Retinal pigment epithelial cell (primary cell): ENCODE results near the gene GLMP.
A peak's percentile ranks its signal among the peaks of the same experiment; 100 is the strongest.

Experiments
- DNase-seq: peaks from one replicate; pipeline ENCODE4 v3.0.0-alpha.2; 2010; ENCODE audit warnings: low read depth
- H3K4me3 ChIP-seq: 2 replicates; pipeline ENCODE4 v1.5.1; 2011; ENCODE audit warnings: mild to moderate bottlenecking, low read length, control low read depth, moderate library complexity
- TF ChIP-seq, protein P1 (sequence below): conservative IDR thresholded peaks from 2 replicates; pipeline ENCODE4 v1.5.1; 2011; ENCODE audit warnings: low read depth, low read length, control low read depth, inconsistent platforms

GLMP gene

DNA sequence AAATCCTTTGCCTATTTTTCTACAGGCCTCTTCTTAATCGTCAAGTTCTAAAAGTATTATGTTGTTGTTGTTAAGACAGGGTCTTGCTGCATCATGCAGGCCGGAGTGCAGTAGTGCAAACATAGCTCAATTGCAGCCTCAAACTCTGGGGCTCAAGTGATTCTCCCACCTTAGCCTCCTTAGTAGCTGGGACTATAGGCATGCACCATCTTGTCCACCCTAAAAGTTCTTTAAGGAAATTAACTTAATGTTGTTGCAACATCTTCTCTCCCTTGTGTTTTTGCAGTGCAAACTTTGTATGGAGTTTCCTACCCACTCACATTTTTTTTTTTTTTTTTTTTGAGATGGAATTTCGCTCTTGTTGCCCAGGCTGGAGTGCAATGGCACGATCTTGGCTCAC lies 7.8 kb upstream of the GLMP start:
- TF ChIP-seq, protein P1, sequence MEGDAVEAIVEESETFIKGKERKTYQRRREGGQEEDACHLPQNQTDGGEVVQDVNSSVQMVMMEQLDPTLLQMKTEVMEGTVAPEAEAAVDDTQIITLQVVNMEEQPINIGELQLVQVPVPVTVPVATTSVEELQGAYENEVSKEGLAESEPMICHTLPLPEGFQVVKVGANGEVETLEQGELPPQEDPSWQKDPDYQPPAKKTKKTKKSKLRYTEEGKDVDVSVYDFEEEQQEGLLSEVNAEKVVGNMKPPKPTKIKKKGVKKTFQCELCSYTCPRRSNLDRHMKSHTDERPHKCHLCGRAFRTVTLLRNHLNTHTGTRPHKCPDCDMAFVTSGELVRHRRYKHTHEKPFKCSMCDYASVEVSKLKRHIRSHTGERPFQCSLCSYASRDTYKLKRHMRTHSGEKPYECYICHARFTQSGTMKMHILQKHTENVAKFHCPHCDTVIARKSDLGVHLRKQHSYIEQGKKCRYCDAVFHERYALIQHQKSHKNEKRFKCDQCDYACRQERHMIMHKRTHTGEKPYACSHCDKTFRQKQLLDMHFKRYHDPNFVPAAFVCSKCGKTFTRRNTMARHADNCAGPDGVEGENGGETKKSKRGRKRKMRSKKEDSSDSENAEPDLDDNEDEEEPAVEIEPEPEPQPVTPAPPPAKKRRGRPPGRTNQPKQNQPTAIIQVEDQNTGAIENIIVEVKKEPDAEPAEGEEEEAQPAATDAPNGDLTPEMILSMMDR, result no peak
- no peak overlapping the region for H3K4me3 ChIP-seq
- no peak for DNase-seq

DNA sequence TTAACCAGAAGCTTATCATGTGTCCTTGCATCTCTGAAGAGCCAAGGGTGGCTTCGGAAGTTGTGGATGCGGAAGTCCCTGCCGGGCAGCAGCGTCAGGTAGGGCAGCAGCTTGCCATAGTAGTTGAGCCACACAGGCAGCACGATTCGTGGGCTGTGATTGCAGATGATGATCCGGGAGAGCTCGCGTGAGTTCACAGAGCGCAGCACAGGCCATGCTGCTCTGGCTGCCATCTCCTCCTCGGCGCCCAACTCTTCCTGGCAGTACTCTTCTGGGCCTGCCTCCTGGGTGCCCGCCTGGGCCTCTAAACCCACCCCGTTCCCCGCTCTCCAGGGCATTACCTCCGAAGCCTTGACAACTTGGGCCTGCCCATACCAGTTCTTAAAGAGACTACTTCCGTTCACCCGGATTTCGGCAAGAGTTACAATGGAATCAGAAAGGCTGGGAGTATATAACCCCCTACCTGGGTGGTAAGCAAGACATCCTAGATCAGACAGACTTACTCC lies 3.4 kb upstream of the GLMP start, which contains the start of gene VHLL:
TSS of gene VHLL (minus strand) at position 456 of the 506 bp plus-strand sequence. CDS start at position 338, 118 bp downstream.
- H3K4me3 ChIP-seq, result no peak within 1 kb of the TSS
- DNase-seq, result no peak
- TF ChIP-seq, protein P1, result no peak

DNA sequence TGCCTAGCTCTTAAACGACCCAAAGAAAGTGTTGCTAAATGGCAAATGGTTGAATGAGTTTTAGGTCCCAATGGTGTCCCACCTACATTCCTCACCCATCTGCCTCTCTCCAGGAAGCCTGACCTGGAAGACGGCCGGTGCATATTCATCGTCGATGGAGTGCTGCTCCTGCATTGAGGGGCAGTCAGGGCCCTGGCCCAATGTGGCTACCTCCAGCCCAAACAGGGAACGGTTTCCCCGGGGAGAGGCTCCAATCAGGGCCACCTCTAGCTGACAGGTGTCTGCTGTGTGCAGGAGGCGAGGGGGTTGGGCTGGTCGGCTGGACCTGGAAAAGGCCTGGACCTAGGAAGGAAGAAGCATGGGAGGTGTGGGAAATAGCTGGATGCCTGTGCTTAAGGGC lies 1.6 kb downstream of the GLMP start:
- no peak for DNase-seq
- no peak overlapping the region for H3K4me3 ChIP-seq
- TF ChIP-seq, protein P1, result no peak

DNA sequence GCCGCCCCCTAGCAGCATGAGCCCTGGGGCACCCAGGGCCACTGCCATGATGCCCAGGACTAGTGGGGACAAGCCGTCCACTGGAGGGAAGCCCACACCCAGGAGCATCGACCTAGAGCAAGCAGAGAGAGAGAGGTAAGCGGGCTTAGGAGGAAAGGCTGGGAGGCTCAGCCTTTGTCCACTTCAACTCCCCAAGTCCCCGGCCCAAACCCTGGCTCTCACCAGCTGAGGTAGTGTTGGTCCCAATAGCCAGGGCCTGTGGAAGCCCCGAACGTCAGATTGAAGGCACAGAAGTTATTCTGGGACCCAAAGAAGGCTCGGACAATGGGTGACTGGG lies 2.4 kb downstream of the GLMP start:
- no peak for DNase-seq
- TF ChIP-seq, protein P1, result no peak
- no peak overlapping the region for H3K4me3 ChIP-seq

DNA sequence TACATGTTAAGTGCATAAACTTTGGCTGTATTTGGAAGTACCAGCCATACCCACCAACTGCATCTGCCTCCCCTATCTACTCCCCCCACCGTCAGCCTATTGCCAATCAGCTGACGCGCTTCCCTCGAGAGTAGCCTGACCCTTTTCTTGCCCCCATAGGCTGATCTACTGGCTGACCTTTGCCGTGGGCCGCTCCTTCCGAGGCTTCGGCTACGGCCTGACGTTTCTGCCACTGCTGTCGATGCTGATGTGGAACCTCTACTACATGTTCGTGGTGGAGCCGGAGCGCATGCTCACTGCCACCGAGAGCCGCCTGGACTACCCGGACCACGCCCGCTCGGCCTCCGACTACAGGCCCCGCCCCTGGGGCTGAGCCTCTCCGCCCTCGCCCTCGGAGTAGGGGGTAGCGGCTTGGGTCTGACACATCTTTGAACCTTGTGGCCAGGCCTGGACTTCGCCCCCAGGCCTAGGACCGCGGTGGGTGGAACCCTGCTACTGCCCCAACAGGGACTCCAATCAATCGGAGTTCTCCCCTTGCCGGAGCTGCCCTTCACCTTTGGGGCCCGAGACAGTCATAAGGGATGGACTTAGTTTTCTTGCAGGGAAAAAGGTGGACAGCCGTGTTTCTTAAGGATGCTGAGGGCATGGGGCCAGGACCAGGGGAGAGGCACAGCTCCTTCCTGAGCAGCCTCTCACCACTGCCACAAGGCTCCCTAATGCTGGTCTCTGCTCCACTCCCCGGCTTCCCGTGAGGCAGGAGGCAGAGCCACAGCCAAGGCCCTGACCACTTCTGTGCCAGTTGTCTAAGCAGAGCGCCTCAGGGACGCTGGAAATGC lies 4.0 kb downstream of the GLMP start:
- peak overlapping the region; percentile 61 for H3K4me3 ChIP-seq
- TF ChIP-seq, protein P1, result no peak
- peak; percentile 42 for DNase-seq

DNA sequence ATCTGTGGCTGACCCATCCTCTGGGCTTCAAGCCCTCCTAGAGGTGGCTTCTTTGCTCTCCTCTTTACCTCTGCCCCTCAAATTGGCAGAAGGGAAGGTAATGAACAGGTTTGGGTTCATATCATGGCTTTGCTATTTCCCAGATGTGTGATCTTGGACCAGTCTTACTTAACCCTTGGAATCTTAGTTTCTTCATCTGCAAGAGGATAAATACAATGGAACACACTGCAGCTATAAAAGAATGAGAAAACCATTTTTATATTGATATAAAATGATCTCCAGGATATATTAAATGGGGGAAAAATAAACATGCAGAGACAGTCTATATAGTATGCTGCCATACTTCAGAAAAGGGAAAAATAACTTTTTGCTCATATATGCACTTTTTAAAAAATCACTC lies 5.6 kb downstream of the GLMP start:
- no peak overlapping the region for H3K4me3 ChIP-seq
- TF ChIP-seq, protein P1, result no peak
- DNase-seq, result no peak

DNA sequence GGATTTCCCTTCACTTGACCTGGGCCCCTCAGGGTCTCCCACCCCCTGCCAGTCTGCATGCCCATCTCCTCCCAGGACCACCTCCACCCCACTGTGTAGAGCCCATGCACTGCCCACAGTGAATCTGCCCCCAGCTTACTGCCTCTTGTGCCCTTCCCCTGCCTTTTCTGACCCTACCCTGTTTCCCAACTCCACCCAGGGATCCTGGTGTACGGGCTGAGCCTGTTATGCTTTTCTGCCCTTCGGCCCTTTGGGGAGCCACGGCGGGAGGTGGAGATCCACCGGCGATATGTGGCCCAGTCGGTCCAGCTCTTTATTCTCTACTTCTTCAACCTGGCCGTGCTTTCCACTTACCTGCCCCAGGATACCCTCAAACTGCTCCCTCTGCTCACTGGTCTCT lies 9.4 kb downstream of the GLMP start:
- TF ChIP-seq, protein P1, result no peak
- DNase-seq, result no peak
- no peak overlapping the region for H3K4me3 ChIP-seq
